GM18861 (cell line): Measurements from ENCODE around the gene TNS3.
"Not testable (repeated sequence)": the region's sequence is repeated elsewhere in the genome, so short reads cannot be mapped to it uniquely, and the experiment has no call there.

Experiments
- ATAC-seq: cut with Tn5 transposase; IDR thresholded peaks from one replicate; pipeline ENCODE4 v1.9.1; 2021; ENCODE audit not compliant: unreplicated experiment

TNS3 gene

DNA sequence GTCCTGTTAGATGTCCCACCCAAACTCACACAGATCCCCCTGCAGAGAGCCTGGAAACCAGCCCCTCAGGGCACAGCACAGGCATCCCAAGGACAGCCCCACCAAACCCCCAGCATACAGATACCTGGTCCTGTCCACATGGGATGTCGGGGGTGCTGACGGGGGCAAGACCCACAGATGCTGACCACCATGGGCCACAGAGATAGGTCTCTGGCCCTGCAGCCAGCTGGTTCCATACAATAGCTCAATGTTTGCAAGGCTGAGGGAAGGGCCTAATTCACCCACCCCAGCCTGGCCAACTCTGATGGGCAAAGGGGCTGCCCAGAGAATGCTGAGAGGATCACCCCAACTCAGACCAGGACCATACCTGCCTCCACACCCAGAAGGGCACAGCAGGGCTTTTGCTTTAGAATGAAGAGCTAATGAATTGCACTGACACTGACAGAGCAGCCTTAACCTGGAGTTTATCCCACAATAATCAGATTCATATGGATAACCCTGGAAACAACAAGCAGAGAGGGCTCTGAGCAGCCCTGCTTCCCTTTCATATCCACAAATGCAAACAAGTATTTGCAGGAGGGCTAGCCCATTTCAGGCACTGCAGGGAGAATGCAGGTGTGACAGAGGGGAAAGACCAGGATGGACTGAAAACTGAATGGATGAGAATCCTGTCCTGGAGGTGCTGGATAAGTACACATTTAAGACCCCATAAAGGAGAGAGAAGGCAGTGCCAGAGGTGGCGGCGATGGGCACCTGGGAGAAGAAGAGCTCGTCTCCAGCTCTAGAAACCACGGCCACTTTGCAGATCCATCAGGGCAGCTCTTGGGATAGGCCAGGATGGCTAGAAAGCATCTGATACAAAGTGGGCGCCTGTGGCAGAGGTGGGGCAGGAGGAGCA is 126.7 kb downstream of the TNS3 start:
- ATAC-seq: no peak

DNA sequence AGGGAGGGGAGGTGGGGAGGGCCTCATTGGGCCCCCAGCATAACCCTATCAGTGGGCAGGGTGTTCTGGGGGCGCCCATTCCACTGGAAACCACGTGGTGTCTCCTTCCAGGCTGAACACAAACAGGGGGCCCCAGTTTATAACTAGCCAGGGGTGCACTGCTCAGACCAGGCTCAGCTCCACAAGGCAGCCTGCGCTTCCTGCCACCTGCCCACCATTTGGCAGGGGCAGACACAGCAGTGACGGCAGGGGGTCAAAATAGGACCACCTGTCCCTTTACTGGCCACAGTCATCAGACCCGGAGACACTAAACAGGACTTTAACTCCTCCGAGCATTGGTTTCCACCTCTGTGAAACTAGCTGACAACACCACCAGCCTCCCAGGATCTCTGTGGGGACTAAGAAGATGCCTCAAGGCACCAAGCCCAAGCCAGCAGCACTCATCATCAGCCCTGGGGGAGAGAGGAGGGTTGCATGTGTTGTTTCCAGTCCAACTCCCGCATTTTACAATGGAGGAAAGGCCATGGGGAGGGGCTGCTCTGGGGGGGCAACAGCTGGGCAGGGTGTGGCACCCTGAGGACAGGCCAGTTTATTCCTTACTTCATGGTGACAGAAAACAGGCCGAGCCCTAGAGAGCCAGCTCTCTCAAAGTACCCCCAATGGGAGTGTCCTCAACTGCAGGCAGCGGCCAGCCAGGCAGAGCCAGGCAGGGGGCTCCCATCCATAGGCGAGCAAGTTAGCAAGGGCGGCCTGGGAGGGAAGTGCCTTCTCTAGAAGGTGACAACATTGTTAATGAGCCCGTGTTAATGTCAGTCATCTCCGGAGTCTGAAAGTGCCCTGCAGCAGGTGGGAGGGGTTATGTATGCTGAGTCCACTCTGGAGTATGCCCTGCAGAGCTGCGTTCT is 127.6 kb downstream of the TNS3 start:
- ATAC-seq: no peak

DNA sequence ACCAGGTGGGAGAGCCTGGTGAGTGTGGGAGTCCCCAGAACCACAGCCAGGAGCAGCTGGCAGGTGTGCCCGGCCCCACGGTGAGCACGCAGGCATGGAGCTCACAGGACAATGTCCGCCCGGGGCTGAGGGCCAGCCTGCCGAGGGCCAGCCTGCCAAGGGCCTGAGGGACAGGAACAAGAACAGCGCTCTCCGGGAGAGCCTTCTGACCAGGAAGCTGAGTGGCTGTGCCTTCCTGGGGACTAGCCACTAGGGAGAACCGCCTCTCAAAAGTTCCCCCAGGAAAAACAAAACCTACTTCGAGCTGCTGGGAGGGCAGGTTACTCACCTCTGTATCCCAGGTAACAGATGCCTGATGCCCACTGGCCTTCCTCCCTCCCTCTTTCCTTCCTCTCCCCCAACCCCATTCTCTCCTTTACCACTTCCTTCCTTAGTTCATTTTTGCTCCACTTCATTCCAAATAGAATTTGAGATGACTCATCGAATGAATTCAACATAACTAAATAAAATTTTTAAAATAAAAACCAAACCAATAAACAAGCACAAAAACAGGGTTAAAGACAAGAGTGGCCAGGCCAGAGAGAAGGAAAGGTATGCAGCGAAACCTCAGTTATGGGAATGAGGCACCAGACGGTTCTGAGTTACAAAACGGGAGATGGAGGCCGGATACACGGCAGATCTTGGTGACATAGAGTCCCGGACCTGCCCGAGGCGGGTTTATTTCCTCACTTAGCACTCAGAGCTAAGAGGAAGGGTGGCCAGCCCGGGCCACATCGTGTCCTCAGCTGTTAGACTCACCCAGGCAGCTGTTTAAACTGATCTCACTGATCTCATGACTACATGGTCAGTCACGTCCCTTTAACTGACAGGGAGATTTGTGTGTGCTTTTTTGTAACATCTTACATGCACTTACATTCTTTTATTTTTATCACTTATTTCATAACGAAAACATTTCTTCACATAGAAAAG is 128.5 kb downstream of the TNS3 start:
- no peak for ATAC-seq

DNA sequence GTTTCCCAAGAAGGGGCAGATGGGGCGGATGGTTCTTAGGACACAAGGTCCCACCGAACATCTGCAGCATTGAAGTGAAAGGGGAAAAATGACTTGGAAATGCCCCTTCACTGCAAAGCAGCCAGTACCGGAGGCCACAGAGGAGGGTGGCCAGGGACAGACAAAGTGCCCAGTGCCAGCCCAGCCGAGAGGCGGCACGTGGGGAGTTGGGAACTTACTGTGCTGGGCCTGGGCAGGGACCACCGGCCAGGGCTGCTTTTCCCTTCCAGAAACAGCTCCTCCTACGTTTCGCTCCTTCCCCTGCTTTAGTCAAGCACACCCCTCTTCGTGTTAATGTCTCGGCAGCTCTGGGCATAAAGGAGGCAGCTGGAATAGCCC is 129.2 kb downstream of the TNS3 start:
- no peak for ATAC-seq

DNA sequence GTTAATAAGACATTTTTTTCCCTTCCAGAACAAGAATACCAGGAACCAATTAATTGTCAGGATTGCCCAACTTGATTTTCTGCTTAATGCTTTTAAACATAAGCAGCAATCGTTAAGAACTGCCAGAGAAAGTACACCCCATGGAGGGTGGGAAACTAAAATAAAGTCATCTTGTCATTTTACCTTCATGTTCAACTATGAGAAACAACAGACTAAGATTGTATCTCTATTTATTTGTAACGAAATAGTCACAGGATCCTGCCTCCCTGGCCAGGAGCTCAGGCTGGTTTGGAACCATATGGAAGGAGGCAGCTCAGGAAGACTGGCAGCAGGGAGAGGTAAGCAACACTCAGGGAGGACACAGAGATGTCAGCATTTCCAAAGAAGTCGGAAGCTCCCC is 129.6 kb downstream of the TNS3 start:
- ATAC-seq: no peak

GRCh38 chr7:47451851-47452205 is 130.1 kb downstream of the TNS3 start:
- ATAC-seq: no peak

DNA sequence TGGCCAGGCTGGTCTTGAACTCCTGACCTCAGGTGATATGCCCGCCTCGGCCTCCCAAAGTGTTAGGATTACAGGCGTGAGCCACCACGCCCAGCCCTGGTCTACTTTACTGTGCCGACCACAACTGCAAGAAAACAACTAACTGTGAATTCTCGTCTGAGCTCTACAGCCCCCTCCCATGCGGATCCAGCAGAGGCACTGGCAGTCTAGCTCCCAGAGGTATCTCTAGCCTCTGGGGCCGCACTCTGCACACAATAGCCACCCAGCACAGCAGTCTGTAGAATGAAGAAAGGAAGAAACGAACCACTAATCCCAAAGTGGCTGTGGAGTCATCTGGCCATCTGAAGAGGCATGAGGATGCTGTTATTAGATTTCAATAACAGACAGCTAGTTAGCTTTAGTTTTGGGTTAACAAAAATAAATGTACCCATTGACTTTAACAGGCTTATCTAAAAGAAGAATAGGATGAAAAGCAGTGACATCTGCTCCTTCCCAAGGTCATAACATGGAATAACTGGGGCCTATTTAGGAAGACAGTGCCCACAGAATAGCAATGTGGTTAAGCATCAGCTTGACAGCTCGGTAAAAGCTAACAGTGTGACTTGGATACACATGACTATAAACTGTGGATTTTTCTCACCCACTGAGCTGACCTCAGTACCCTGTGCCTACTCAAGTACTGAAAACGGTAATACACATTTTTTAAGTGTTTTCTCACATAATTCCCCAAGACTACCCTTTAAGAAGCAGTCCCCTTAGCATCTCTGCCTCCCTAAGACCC is 131.9 kb downstream of the TNS3 start:
- no peak for ATAC-seq

- no peak for ATAC-seq
Measured at GRCh38 chr7:47448971-47449370, 132.9 kb downstream of the TNS3 start.

DNA sequence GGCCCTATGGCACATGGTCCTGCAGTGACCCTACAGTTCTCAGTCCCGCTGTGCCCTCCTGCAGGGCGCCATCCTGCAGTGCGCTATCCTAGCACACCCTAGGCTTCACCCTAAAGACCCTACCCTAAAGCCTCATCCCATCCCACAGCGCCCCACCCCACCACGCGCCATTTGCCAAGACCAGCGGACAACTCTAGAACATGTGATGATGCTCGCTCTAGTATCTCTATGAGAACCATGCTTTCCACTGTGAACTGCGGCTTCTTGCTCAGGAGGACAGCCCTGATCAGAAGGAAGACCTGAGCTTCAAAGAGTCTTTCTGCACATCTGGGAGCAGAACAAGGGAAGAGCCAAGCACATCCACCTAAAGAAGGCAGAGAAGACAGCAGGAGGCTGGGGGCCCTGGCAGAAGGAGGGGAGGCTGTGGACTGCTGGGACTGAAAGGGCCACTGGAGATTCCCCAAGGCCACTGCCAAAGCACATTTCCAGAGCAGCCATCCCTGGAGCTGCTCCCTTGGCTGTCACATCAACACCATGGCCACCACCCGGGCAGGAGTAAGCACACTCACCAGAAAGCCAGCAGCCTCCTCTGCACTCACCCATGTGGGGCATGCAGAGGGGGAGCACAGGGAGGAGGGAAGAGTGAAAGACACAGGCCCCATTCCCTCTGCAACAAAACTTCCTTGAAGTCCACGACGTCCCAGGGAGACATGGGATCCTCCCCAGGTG is 134.1 kb downstream of the TNS3 start:
- ATAC-seq: no peak

DNA sequence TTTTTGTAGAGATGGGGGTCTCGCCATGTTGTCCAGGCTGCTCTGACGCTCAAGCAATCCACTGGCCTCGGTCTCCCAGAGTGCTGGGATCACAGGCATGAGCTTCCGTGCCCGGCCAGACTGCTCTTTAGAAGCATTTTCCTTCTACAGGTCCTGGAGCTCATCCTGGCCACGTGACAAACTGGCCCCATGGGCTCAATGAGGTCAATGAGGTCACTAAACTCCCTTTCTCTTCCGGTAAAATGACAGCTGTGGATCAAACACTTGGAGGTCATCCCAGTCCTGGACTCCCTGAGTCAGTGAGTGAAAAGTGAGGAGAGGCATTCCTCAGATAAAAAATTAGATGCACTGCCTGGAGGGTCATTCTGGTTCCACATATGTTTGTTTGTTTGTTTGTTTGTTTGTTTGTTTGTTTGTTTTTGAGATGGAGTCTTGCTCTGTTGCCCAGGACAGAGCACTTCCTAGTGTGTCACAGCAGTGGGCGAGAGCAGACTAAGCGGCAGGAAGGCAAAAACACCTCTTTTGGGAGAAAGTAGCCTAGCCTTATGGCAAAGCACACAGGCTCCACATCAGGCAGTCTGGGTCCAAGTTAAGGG is 134.9 kb downstream of the TNS3 start:
- ATAC-seq: no peak

DNA sequence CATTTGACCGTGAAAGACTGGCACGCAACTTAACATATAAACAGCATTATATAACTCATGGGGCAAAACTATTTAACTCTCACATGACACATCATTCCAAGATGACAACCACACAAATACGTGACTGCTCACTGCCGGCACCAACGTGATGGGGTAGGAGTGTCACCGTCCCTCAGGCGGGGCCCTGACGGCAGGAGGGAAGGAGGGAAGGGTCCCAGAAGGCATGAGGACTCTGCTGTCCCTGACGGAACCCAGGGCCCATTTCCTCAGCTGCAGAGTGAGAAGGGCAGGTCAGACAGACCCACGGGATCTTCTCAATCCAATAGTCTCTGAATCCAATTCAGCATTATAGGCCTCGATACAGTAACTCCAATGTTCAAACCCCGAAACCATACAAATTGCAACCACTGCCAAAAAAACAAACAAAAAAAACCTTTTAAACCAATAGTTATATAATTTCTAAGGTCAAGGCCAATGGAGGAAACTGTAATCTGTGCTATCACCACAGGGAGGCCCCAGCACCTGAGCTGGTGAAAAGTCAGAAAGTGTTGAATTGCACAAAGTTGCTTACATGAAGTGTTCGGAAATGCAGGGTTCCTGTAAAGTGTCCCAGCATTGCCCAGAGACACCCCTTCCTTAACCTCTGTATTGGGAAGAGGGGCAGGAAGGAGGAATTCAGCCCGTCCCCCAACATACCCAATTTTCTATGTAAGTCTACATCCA is 137.4 kb downstream of the TNS3 start:
- ATAC-seq: no peak

DNA sequence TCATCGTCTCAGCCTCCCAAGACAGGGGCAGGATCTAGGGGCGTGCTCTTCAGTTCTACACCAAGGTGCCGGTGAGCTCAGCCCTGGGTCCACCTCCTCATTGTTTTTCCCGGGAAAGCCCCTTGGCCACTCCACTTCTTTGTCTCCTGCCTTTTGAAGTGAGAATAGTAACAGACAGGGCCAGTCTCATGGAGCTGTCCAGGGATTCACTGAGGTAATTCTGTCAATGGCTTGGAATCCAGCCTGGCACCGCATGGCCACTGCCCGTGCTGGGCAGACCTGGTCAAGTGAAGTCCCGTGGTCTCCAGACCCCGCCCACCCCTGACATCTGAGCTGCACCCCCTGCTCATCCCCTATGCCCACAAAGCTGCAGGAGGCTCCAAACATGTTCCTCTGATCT is 138.9 kb downstream of the TNS3 start:
- ATAC-seq: no peak

GRCh38 chr7:47442605-47442865 is 139.4 kb downstream of the TNS3 start:
- ATAC-seq: no peak

- no peak for ATAC-seq
Measured at GRCh38 chr7:47441796-47442604, 139.9 kb downstream of the TNS3 start.

DNA sequence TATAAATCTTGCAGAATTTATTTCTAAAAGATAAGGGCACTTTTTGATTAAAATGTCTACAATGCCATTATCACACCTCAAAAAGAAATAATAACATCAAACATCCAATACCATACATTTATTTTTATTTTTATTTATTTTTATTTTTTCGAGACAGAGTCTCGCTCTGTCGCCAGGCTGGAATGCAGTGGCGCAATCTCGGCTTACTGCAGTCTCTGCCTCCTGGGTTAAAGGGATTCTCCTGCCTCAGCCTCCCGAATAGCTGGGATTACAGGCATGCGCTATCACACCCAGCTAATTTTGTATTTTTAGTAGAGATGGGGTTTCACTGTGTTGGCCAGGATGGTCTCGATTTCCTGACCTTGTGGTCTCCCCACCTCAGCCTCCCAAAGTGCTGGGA is 140.9 kb downstream of the TNS3 start:
- not testable (repeated sequence) for ATAC-seq

DNA sequence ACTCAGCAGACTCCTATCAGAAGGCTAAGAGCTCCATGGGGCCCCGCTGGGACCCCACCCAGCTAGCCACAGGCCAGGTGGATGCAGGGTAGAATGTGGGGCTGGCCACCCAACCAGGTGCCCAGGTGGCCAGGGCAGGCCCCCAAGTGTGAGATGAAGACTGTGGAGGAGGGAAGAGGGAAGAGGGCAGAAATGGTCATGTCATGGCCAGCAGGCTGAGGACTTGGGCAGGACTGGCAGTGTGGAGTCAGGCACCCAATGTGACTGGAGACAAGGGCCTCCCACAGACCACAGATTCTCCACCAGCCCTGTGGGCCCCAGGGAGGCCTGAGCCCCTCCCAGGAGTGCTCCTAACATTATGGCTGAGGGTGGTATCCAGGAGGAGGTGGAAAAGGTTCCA is 141.6 kb downstream of the TNS3 start:
- ATAC-seq: no peak

DNA sequence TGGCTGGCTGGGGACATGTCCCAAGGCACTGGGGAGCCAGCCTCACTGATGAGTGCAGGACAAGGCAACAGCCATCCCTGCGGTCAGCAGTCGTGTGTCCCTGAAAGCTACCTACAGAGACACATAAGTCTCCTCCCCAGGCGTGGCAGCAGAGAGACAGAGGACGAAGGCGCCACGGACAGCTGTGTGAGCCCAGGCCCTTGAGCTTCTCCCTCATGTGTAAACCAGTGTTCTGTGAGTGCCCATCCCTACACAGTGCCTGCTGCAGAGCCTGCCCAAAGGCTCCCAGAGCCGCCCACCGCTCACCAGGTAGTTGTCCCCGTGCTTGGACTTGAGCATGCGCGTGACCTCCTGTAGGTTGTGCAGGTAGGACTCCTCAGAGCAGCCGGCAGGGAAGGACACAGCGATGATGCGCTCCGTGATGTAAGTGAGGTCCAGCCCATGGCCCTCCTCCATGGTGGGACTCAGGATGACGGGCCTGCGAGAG is 142.7 kb downstream of the TNS3 start:
- ATAC-seq: no peak
